NCI-H526 (cell line): ENCODE results near the gene CUEDC1.
A peak's percentile ranks its signal among the peaks of the same experiment; 100 is the strongest.

Experiments used
- DNase-seq, 2 experiments: peaks; one replicate each; lab custom pipeline; 2025; lab: John Stamatoyannopoulos, UW

Gene CUEDC1

GRCh38 chr17:57898487-57899311, 56.5 kb downstream of the CUEDC1 start:
- peak in 1 of 2 experiments; percentile 64 for DNase-seq

DNA sequence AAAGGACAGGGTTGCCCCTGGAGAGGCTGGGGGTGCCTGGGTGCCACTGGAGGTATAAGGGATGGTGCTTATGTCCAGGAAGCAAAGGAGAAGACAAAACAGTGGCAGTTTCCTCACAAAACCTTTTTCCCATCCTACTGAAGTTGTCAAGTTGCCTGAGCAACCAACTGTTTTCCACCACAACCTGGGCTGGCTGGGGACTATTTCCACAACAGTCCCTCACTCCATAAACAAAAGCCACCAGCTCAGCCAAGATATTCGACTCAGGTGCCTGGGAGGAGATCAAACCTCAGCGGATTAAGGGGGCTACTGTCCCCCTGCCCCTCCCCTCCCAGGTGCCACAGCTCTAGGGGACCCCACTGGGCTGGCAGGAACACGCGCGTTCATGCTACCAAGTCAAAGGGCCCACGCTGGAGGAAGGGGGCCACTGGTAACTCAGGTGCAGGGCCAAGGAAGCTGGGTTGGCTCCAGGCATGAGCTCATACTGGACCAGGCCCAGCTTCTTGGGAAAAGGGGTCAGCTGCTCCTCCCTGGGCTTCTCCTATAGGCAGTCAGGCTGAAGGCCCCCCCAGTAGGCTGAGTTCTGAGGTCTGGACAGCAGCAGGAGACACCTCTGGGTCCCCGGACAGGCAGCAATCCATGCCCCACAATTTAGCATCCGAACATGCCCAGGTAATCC, 59.7 kb downstream of the CUEDC1 start:
- no peak for DNase-seq

DNA sequence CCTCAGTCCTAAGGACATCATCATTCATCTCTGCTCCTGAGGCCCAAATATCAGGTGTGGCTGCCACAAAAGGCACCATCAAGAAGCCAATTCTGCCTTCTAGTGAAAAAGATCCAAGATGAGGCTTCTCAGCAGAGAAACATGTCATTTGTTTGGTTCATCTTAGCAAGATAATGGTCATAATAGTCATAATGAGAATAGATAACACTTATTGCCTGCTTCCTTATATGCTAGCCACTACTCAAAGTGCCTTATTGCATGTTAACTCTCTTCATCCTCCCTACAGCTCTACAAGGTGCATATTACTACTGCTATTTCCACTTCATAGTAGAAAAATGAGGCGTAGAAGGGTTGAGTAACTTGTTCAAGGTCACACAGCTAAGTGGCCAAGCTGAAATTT, 60.4 kb downstream of the CUEDC1 start:
- no peak for DNase-seq

DNA sequence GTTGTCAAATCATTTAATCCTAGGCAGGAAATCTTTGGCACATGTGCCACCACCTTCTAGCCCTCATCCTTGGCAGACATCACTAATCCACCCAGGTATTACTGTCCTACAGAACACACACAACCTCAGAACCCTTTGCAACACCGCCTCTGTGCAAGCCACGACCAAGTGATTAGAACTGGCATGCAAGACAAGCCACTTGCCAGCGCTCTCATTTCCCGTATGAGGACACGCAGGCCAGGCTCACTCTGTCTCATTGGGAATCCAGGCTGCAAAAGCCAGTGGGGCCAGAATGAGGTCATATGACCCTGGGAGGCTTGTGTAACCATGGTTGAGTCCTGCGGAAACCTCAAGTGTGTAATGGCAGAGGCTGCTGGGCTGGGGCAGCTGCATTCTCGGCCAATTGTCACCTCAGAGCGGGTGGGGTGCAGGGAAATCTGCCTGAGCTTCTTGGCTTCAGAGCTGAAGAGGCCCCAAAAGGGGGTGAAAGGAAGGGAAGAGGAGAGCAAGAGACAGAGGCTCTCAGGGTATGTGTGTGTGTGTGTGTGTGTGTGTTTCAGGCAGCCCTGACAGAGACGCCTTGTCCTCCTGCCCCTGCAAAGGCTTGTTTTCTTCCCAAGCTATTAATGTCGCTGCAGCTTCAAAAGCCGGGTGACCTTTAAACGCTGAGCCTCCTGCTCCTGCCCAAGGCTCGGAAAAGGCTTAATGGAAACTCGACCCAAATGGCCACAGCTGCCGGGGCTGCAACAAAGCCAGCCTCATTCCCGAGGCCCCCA, 62.2 kb downstream of the CUEDC1 start:
- peak in 1 of 2 experiments; percentile 81 for DNase-seq

- peak; percentile 63 to 91 for DNase-seq
Observed at GRCh38 chr17:57892146-57892819, 62.9 kb downstream of the CUEDC1 start.

DNA sequence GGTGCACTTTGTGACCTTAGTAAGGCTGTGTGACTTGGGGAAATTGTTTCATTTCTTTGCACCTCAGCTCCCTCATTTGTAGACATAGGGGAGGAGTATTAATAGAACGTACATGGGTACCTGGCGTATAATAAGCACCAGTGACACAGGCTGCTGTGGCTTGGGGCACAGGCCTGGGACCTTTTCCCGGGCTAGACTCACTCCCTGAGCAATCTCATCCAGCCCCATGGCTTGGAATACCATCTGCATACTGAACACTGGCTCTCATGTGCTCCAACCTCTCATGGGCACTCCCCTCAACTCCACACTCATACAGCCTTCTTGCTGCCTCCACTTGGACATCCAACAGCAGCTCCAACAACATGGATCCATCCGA, 64.4 kb downstream of the CUEDC1 start:
- DNase-seq, result no peak

- DNase-seq, result no peak
Observed at GRCh38 chr17:57889892-57890856, 65.0 kb downstream of the CUEDC1 start.

- DNase-seq, result no peak
Observed at GRCh38 chr17:57889252-57889651, 66.0 kb downstream of the CUEDC1 start.

DNA sequence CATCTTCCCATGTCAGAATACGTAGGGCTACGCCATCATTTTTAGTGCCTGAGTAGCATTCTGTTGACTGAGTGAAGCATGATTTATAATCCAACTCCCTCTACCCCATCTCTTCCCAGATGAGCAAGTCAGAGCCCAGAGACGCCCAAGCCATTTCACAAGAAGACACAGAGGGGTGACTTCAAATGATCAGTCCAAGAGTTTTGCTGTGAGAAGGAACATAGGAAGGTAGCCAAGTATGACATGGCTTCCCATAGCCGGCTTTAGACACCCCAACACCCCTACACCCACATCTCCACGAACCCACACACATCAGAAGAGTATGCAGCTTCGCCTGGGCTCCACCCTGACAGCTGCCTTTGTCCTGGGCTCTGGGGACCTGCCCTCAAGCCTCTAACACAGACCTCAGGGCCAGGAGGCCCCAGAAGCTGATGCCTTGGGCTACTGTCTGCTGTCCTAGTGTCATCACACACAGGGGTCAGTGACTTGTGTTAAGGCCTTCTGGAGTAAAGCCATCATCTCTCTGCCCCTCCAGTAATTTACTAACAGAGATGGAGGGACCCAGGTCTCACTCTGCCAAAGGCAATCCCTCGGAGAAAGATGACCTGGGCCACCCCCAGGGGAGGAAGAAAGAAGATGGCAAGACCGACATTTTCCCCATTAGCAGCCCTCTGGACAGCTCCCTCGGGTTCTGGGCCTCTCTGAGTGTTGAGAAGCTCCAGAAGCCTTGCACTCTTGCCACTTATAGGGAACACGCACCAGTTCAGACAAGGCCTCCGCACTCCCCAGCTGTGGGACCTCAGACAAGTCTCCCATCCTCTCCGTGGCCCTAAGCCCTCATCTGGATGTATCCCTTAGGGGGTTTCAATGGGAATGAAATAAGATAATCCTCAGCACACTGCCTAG, 66.6 kb downstream of the CUEDC1 start:
- no peak for DNase-seq

DNA sequence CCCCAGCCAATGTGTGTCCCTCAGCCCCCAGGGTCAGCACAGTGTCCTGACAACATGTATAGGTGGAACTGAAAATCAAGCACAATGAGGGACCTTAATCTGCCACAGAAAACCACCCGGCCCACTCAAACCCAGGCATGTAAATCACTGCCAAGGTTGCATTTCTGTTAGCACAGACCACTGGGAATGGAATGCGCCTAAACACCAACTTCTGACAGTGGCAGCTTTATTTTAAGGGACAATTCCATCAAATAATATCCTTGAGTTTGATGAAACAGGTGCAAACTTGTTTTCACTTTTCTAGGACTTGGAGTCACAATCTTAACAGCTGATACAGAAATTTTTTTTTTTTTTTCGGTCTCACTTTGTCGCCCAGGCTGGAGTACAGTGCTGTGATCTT, 68.1 kb downstream of the CUEDC1 start:
- DNase-seq, result no peak

DNA sequence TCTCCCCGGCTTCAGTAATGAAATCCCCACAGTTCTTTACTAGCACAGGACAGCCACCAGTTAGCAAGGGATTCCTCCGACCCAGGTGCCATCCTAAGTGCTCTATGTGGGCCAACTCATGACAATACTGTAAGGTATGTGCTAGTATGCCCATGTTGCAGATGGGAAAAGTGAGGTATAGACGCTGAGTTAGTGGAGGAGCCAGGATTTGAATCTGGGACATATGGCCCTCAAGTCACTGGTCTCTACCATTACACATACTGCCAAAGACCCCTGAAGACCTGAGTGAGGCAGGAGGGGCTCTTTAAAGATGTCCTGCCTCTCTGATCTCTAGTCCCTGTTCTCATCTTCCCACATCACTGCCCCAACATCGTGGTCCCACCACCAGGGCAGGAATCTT, 69.2 kb downstream of the CUEDC1 start:
- no peak for DNase-seq

DNA sequence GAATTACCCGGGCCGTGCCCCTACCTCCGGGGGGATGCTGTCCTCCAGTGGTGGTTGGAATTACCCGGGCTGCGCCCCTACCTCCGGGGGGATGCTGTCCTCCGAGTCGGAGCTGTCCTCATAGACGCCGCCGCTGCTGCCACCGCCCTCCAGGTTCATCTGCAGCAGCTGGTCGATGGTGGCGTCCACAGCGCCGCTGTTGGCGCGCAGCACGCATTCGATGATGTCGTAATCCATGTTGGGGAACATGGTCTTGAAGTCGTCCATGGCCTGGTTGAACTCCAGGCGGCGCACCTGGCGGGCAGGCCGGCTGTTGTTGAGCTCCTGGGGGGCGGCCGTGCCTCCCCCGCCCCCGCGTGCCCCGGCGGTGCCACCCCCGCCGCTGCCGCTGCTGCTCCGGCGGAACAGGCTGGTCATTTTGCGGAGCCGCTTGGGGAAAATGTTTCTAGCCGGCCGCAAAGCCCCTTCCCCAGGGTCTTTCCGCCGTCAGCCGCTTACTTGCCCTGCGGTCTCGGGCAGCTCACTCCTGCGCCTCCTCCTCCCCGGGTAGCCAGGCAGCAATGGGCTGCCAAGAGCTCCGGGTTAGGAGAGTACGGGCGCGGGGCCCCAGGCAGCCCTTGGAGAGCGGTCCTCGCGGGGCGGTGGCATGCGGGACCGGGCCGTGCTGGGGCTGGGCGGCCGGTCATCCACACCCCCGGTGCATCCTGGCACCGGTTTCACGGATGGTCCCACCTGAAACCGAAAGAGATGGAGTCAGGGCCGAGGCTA, 69.9 kb downstream of the CUEDC1 start:
- no peak for DNase-seq

DNA sequence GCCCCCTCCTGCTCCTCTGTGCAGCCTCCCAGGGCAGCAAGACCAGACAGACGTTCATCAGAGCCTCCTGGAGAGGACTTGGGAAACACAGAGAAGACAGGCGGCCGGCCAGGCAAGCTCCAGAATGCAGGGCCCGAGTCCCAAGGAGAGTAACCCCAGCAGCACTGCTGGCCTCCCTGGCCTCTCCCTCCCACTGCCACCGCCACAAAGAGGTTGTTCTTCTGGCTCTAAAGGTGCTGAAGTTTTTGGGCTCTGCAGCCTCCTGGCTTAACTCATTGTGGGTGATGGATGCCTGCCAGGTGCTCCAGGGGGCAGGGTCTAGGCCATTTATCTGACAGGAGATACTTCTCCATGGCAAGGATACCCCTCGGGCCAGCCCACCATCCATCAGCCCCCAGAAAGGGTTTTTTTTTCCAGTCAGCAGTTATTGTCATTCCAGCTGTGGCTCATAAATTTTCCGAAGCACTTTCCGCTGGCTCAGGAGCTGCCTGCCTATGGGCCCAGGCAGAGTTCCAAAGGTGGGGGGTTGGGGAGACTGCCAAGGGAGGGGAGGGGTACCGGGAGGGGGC, 73.3 kb downstream of the CUEDC1 start:
- DNase-seq, result no peak

DNA sequence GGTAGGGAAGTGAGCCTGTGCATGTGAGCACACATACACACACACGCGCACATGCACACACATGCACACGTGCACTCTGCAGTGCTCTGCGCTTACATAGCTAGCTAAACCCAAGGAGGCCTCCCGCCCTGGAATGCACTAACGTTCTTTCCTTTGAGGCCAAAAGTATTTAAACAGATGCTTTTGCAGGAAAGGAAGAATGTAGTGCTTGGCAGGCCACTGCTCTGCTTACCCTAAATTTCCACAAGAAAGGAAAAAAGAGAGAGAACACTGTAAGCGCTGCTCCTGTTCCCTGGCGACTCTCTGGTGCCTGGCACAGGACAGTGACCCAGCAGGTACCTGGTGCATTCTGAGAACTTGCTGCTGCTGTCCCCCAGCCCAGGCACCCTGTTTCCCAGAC, 74.1 kb downstream of the CUEDC1 start:
- DNase-seq, result no peak

- no peak for DNase-seq
Observed at GRCh38 chr17:57880086-57880456, 75.1 kb downstream of the CUEDC1 start.

DNA sequence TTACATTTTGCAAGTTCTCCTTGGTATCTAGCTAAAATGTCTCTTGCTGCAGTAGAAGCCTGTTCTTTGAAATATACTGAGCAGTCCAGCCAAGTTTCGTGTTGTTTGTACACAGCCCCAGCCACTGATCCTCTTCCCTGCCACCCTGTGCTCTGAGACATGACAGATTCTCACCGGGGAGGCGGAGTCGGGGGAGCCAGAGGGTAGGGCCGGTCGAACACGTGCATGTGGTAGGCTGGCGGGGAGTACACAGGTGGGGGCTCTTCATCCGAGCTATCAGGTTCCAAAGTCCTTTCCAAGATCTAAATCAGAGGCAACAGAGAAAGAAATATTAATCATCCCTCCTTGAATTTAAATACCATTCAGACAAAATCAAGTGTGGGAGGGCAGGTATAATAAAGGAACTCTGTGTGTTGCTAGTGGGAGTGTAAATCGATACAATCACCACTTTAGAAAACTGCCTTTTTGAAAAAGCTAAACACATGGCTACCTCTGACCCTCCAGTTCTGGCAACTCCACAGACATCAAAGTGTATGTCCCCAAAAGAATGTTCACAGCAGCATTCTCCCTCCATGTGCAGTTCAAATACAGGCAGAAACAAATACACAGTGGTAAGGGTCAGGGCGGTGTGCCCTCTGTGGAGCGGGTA, 75.7 kb downstream of the CUEDC1 start:
- peak in 1 of 2 experiments; percentile 23 for DNase-seq

DNA sequence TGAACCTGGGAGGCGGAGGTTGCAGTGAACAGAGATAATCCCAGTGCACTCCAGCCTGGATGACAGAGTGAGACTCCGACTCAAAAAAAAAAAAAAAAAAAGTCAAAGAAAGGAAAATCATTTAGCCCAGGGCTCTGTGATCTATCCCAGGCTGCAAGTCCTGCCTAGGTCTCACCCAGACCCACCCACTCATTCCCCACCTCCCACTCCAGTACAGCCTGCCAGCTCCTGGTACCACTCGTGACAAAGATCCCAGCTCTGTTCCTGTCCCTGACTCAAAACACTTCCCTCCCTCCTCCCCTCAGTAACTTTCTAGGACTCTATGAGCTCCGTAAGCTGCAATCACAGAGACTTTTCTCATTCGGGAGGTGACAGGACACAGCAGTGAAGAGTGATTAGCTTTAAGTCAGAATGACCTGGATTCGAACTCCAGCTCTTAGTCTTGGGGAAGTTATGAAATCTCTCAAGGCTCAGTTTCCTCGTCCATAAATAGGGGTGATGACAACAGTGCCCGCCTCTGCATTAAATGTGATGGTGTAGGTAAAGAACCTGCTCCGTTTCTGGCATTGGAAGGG, 77.3 kb downstream of the CUEDC1 start:
- no peak for DNase-seq

GRCh38 chr17:57876866-57877237, 78.4 kb downstream of the CUEDC1 start:
- DNase-seq, result no peak
